ENCODE measurements around the gene ADAM23.
A peak's percentile ranks its signal among the peaks of the same experiment; 100 is the strongest.

ADAM23 gene

GRCh38 chr2:206556357-206556949, 113.1 kb downstream of the ADAM23 start:
- no peak overlapping the region for H3K27ac ChIP-seq (ENCODE audit: low read depth, low read length)
- no peaks in the 10 kb centered on the region for H4K20me1 ChIP-seq (ENCODE audit: control insufficient read depth, insufficient read depth, low read depth, low read length)
- H3K79me2 ChIP-seq (ENCODE audit: control insufficient read depth, low read length) = no peaks in the 10 kb centered on the region
- TF ChIP-seq CTCF (IDR thresholded peaks at IDR 0.05; ENCODE audit: low read depth, low read length, poor library complexity, severe bottlenecking) (peak; percentile 41), EZH2phosphoT487 (IDR thresholded peaks at IDR 0.05; ENCODE audit: borderline replicate concordance, low read length) (no peak)
- no peaks in the 10 kb centered on the region for H3K36me3 ChIP-seq (ENCODE audit: control insufficient read depth, low read length)
- no peaks in the 10 kb centered on the region for H3K27me3 ChIP-seq (ENCODE audit: control insufficient read depth, low read length)
- H3K4me2 ChIP-seq (ENCODE audit: low read length) = no peak overlapping the region
- no peaks in the 10 kb centered on the region for H3K9me3 ChIP-seq (ENCODE audit: control insufficient read depth, insufficient read depth, low read length)
- no peaks in the 10 kb centered on the region for H3K9me2 ChIP-seq (replicated peaks; ENCODE audit: control insufficient read depth, low read length)
- no peaks in the 10 kb centered on the region for H3F3A ChIP-seq (ENCODE audit: control insufficient read depth, insufficient read depth)
- H3K4me3 ChIP-seq (ENCODE audit: low read length) = no peak overlapping the region
- no peaks in the 10 kb centered on the region for H3K4me1 ChIP-seq (ENCODE audit: control insufficient read depth, low read length)

GRCh38 chr2:206557321-206557720, 114.0 kb downstream of the ADAM23 start:
- H3K79me2 ChIP-seq (ENCODE audit: control insufficient read depth, low read length) = no peaks in the 10 kb centered on the region
- no peak overlapping the region for H3K27ac ChIP-seq (ENCODE audit: low read depth, low read length)
- no peak for TF ChIP-seq EZH2phosphoT487 (IDR thresholded peaks at IDR 0.05; ENCODE audit: borderline replicate concordance, low read length)
- TF ChIP-seq CTCF (IDR thresholded peaks at IDR 0.05; ENCODE audit: low read depth, low read length, poor library complexity, severe bottlenecking) = no peak
- no peaks in the 10 kb centered on the region for H3K27me3 ChIP-seq (ENCODE audit: control insufficient read depth, low read length)
- H3F3A ChIP-seq (ENCODE audit: control insufficient read depth, insufficient read depth) = no peaks in the 10 kb centered on the region
- no peaks in the 10 kb centered on the region for H4K20me1 ChIP-seq (ENCODE audit: control insufficient read depth, insufficient read depth, low read depth, low read length)
- no peaks in the 10 kb centered on the region for H3K9me2 ChIP-seq (replicated peaks; ENCODE audit: control insufficient read depth, low read length)
- H3K4me2 ChIP-seq (ENCODE audit: low read length) = no peak overlapping the region
- no peaks in the 10 kb centered on the region for H3K36me3 ChIP-seq (ENCODE audit: control insufficient read depth, low read length)
- no peak overlapping the region for H3K4me3 ChIP-seq (ENCODE audit: low read length)
- H3K4me1 ChIP-seq (ENCODE audit: control insufficient read depth, low read length) = no peaks in the 10 kb centered on the region
- H3K9me3 ChIP-seq (ENCODE audit: control insufficient read depth, insufficient read depth, low read length) = no peaks in the 10 kb centered on the region

- Histone ChIP-seq H3K27ac (ENCODE audit: low read depth, low read length) (no peak overlapping the region), H3K9me3 (ENCODE audit: control insufficient read depth, insufficient read depth, low read length) (no peaks in the 10 kb centered on the region), H4K20me1 (ENCODE audit: control insufficient read depth, insufficient read depth, low read depth, low read length) (no peaks in the 10 kb centered on the region), H3K36me3 (ENCODE audit: control insufficient read depth, low read length) (no peaks in the 10 kb centered on the region), H3K27me3 (ENCODE audit: control insufficient read depth, low read length) (no peaks in the 10 kb centered on the region), H3K9me2 (replicated peaks; ENCODE audit: control insufficient read depth, low read length) (no peaks in the 10 kb centered on the region), H3K4me1 (ENCODE audit: control insufficient read depth, low read length) (no peaks in the 10 kb centered on the region), H3K4me3 (ENCODE audit: low read length) (no peak overlapping the region), H3F3A (ENCODE audit: control insufficient read depth, insufficient read depth) (no peaks in the 10 kb centered on the region), H3K79me2 (ENCODE audit: control insufficient read depth, low read length) (no peaks in the 10 kb centered on the region), H3K4me2 (ENCODE audit: low read length) (no peak overlapping the region)
- TF ChIP-seq CTCF (IDR thresholded peaks at IDR 0.05; ENCODE audit: low read depth, low read length, poor library complexity, severe bottlenecking) (no peak), EZH2phosphoT487 (IDR thresholded peaks at IDR 0.05; ENCODE audit: borderline replicate concordance, low read length) (no peak)
Measured at GRCh38 chr2:206558492-206558891, 115.2 kb downstream of the ADAM23 start.
